ENCODE results near the gene MAMDC2.

Gene MAMDC2

GRCh38 chr9:70127036-70127435 is 83.4 kb downstream of the MAMDC2 start:
- TF ChIP-seq CREB5 (CRISPR knock-in tag; IDR thresholded peaks at IDR 0.05; ENCODE audit: low read depth) (no peak), CSDC2 (CRISPR knock-in tag; IDR thresholded peaks at IDR 0.05) (no peak), ZNF8 (CRISPR knock-in tag; IDR thresholded peaks at IDR 0.05) (no peak), RARB (CRISPR knock-in tag; IDR thresholded peaks at IDR 0.05) (no peak), ZC3H10 (CRISPR knock-in tag; IDR thresholded peaks at IDR 0.05) (no peak), ESRRG (CRISPR knock-in tag; IDR thresholded peaks at IDR 0.05) (no peak), ZFP30 (CRISPR knock-in tag; IDR thresholded peaks at IDR 0.05) (no peak), ZNF565 (CRISPR knock-in tag; conservative IDR thresholded peaks at IDR 0.05; ENCODE audit: low read depth) (no peak), ZNF70 (CRISPR knock-in tag; IDR thresholded peaks at IDR 0.05) (no peak), TCF4 (CRISPR knock-in tag; IDR thresholded peaks at IDR 0.05; ENCODE audit: borderline replicate concordance) (no peak), OSR1 (CRISPR knock-in tag; IDR thresholded peaks at IDR 0.05) (no peak), TOX (CRISPR knock-in tag; IDR thresholded peaks at IDR 0.05; ENCODE audit: borderline replicate concordance) (no peak), SNAI2 (CRISPR knock-in tag; IDR thresholded peaks at IDR 0.05) (no peak), PATZ1 (CRISPR knock-in tag; IDR thresholded peaks at IDR 0.05; ENCODE audit: borderline replicate concordance) (no peak), POU6F1 (CRISPR knock-in tag; IDR thresholded peaks at IDR 0.05; ENCODE audit: borderline replicate concordance, low read depth) (no peak), ARNTL (CRISPR knock-in tag; IDR thresholded peaks at IDR 0.05; ENCODE audit: borderline replicate concordance, low read depth) (no peak), GLIS3 (CRISPR knock-in tag; IDR thresholded peaks at IDR 0.05) (no peak)
- no peak for ATAC-seq

- ATAC-seq = no peak
- TF ChIP-seq ZNF565 (CRISPR knock-in tag; conservative IDR thresholded peaks at IDR 0.05; ENCODE audit: low read depth) (no peak), ARNTL (CRISPR knock-in tag; IDR thresholded peaks at IDR 0.05; ENCODE audit: borderline replicate concordance, low read depth) (no peak), GLIS3 (CRISPR knock-in tag; IDR thresholded peaks at IDR 0.05) (no peak), CREB5 (CRISPR knock-in tag; IDR thresholded peaks at IDR 0.05; ENCODE audit: low read depth) (no peak), PPARA (CRISPR knock-in tag; IDR thresholded peaks at IDR 0.05; ENCODE audit: borderline replicate concordance) (no peak), ZNF8 (CRISPR knock-in tag; IDR thresholded peaks at IDR 0.05) (no peak), CSRNP3 (CRISPR knock-in tag; IDR thresholded peaks at IDR 0.05) (no peak), TOX (CRISPR knock-in tag; IDR thresholded peaks at IDR 0.05; ENCODE audit: borderline replicate concordance) (no peak), ZC3H10 (CRISPR knock-in tag; IDR thresholded peaks at IDR 0.05) (no peak), ESRRG (CRISPR knock-in tag; IDR thresholded peaks at IDR 0.05) (no peak), POU6F1 (CRISPR knock-in tag; IDR thresholded peaks at IDR 0.05; ENCODE audit: borderline replicate concordance, low read depth) (no peak), CSDC2 (CRISPR knock-in tag; IDR thresholded peaks at IDR 0.05) (no peak), ZFP30 (CRISPR knock-in tag; IDR thresholded peaks at IDR 0.05) (no peak), TCF4 (CRISPR knock-in tag; IDR thresholded peaks at IDR 0.05; ENCODE audit: borderline replicate concordance) (no peak), RARB (CRISPR knock-in tag; IDR thresholded peaks at IDR 0.05) (no peak), ZNF70 (CRISPR knock-in tag; IDR thresholded peaks at IDR 0.05) (no peak)
Measured at GRCh38 chr9:70127540-70128416, 84.1 kb downstream of the MAMDC2 start.

Data from SK-N-SH treated with all-trans-retinoic acid at 6 μM for 48 hours (cell line).